ENCODE results near the gene UGDH. TPM values are rescaled to one million over a fixed set of nuclear protein-coding genes. Genes with fewer than 3 reads are reported as not detected.
A peak's percentile ranks its signal among the peaks of the same experiment; 100 is the strongest.

UGDH gene
- total RNA-seq (ENCODE audit: unreplicated experiment), result 93.9 TPM
- long read RNA-seq, transcript UGDH-201 (12 exons, 3,216 nt), result major isoform, 49 of 70 reads
- long read RNA-seq, partial matches to known transcripts, result 4 of 70 reads
- long read RNA-seq, other reads (novel, unspliced or antisense), result 12 of 70 reads

GRCh38 chr4:39527296-39528060 lies at the start of gene UGDH:
TSS of gene UGDH (minus strand) at chr4:39527439. CDS start at chr4:39521512, 5,927 bp downstream.
- Mint-ChIP-seq H3K4me3 (ENCODE audit: unreplicated experiment) (peak within 1 kb of the TSS; percentile 99), H3K27ac (ENCODE audit: unreplicated experiment) (peak within 1 kb of the TSS; percentile 96), H3K36me3 (ENCODE audit: low read depth, unreplicated experiment) (peaks cover 41% of the 10 kb centered on the region), H3K4me1 (ENCODE audit: unreplicated experiment) (peaks cover 22% of the 10 kb centered on the region), H3K27me3 (ENCODE audit: unreplicated experiment) (peaks cover 4% of the 10 kb centered on the region), H3K9me3 (ENCODE audit: unreplicated experiment) (peaks cover 9% of the 10 kb centered on the region)
- peak; percentile 94 for DNase-seq (ENCODE audit: low spot score)
- TF ChIP-seq CTCF (IDR thresholded peaks at IDR 0.05; ENCODE audit: unreplicated experiment), result no peak

- H3K36me3 Mint-ChIP-seq (ENCODE audit: low read depth, unreplicated experiment), result no peaks in the 10 kb centered on the region
- TF ChIP-seq CTCF (IDR thresholded peaks at IDR 0.05; ENCODE audit: unreplicated experiment), result no peak
Observed at GRCh38 chr4:39574946-39575345, 47.7 kb upstream of the UGDH start.

GRCh38 chr4:39571504-39571903 lies 44.3 kb upstream of the UGDH start:
- Mint-ChIP-seq H3K4me1 (ENCODE audit: unreplicated experiment) (peaks cover 4% of the 10 kb centered on the region), H3K9me3 (ENCODE audit: unreplicated experiment) (no peaks in the 10 kb centered on the region), H3K27me3 (ENCODE audit: unreplicated experiment) (no peaks in the 10 kb centered on the region), H3K4me3 (ENCODE audit: unreplicated experiment) (no peak overlapping the region), H3K27ac (ENCODE audit: unreplicated experiment) (no peak overlapping the region), H3K36me3 (ENCODE audit: low read depth, unreplicated experiment) (no peaks in the 10 kb centered on the region)
- no peak for DNase-seq (ENCODE audit: low spot score)
- no peak for TF ChIP-seq CTCF (IDR thresholded peaks at IDR 0.05; ENCODE audit: unreplicated experiment)

More at GRCh38 chr4:39574946-39575345, 47.7 kb upstream of the UGDH start:
- H3K4me3 Mint-ChIP-seq (ENCODE audit: unreplicated experiment), result no peak overlapping the region
- no peaks in the 10 kb centered on the region for H3K9me3 Mint-ChIP-seq (ENCODE audit: unreplicated experiment)
- no peak for DNase-seq (ENCODE audit: low spot score)
- H3K27me3 Mint-ChIP-seq (ENCODE audit: unreplicated experiment), result no peaks in the 10 kb centered on the region
- peaks cover 2% of the 10 kb centered on the region for H3K4me1 Mint-ChIP-seq (ENCODE audit: unreplicated experiment)
- no peak overlapping the region for H3K27ac Mint-ChIP-seq (ENCODE audit: unreplicated experiment)

- Mint-ChIP-seq H3K27me3 (ENCODE audit: unreplicated experiment) (no peaks in the 10 kb centered on the region), H3K36me3 (ENCODE audit: low read depth, unreplicated experiment) (peaks cover 3% of the 10 kb centered on the region), H3K27ac (ENCODE audit: unreplicated experiment) (no peak overlapping the region), H3K4me1 (ENCODE audit: unreplicated experiment) (peaks cover 4% of the 10 kb centered on the region), H3K4me3 (ENCODE audit: unreplicated experiment) (no peak overlapping the region), H3K9me3 (ENCODE audit: unreplicated experiment) (no peaks in the 10 kb centered on the region)
- no peak for TF ChIP-seq CTCF (IDR thresholded peaks at IDR 0.05; ENCODE audit: unreplicated experiment)
- DNase-seq (ENCODE audit: low spot score), result no peak
Observed at GRCh38 chr4:39571054-39571453, 43.8 kb upstream of the UGDH start.

- Mint-ChIP-seq H3K27ac (ENCODE audit: unreplicated experiment) (no peak overlapping the region), H3K9me3 (ENCODE audit: unreplicated experiment) (no peaks in the 10 kb centered on the region), H3K36me3 (ENCODE audit: low read depth, unreplicated experiment) (peaks cover 16% of the 10 kb centered on the region), H3K4me3 (ENCODE audit: unreplicated experiment) (no peak overlapping the region), H3K4me1 (ENCODE audit: unreplicated experiment) (peaks cover 4% of the 10 kb centered on the region), H3K27me3 (ENCODE audit: unreplicated experiment) (no peaks in the 10 kb centered on the region)
- no peak for DNase-seq (ENCODE audit: low spot score)
- TF ChIP-seq CTCF (IDR thresholded peaks at IDR 0.05; ENCODE audit: unreplicated experiment), result no peak
Observed at GRCh38 chr4:39569209-39569608, 42.0 kb upstream of the UGDH start.
